HCT116 (cell line): ENCODE data around the gene NMNAT3. TPM values are rescaled to one million over a fixed set of nuclear protein-coding genes. Genes with fewer than 3 reads are reported as not detected.

Source experiments
- ATAC-seq: fragments of 200-7000 bp; cut with Tn5 transposase; 2 replicates; pipeline ENCODE4 v1.9.1; 2020; ENCODE audit warnings: mild to moderate bottlenecking, moderate library complexity
- BruUV-seq: library from RNA; stranded (reverse); fragments of 400-500 nt; replicated peaks from 2 replicates; lab custom pipeline; 2021; lab: Mats Ljungman, UMichigan
- CTCF ChIA-PET: fragments of 300-600 bp; sonication (Branson Sonifier 250); formaldehyde crosslinking; loops from one replicate; lab custom pipeline; 2021; ENCODE audit warnings: antibody characterized with exemption; lab: Charles Lee
- POLR2A ChIA-PET: fragments of 300-600, 350-600 bp; sonication (Branson Sonifier 250); formaldehyde crosslinking; loops from one replicate; lab custom pipeline; 2021; ENCODE audit warnings: antibody characterized with exemption; lab: Charles Lee
- RAD21 ChIA-PET, 2 experiments: fragments of 300-600 bp; sonication (Branson Sonifier 250); formaldehyde crosslinking; loops; one replicate each; lab custom pipeline; 2023; ENCODE audit warnings: low total read pairs in 2 of 2; ENCODE audit not compliant: uncharacterized antibody in 2 of 2, unreplicated experiment in 2 of 2, low non-redundant PET in 1 of 2; lab: Charles Lee
- DNase-seq: peaks from one replicate; pipeline ENCODE4 v3.0.0-alpha.2; 2010; ENCODE audit warnings: low read depth, low spot score
- H2AFZ ChIP-seq: fragments of 200-600 bp; shearing (Covaris generic), sonication (generic); 2 replicates; pipeline ENCODE4 v1.6.1; 2017; ENCODE audit warnings: low read depth, mixed run types, mixed read lengths, antibody characterized with exemption, low read length; ENCODE audit not compliant: poor library complexity, severe bottlenecking
- H3K27ac ChIP-seq: 2 replicates; pipeline ENCODE4 v1.5.1; 2012; ENCODE audit warnings: low read depth, low read length
- H3K27me3 ChIP-seq: fragments of 200-600 bp; sonication (generic); 2 replicates; pipeline ENCODE4 v1.6.1; 2016; ENCODE audit warnings: mixed run types, low read length, mixed read lengths; ENCODE audit not compliant: insufficient read depth
- H3K36me3 ChIP-seq, 2 experiments: fragments of 200-500 bp in 1 of 2; fragments of 200-600 bp in 1 of 2; sonication (Bioruptor generic) in 1 of 2; sonication (generic) in 1 of 2; 2 replicates each; pipeline versions ENCODE4 v1.5.1 to v1.6.1; 2014 to 2016; ENCODE audit warnings: low read length in 2 of 2, inconsistent platforms in 1 of 2, mixed read lengths in 1 of 2, mixed run types in 1 of 2; ENCODE audit not compliant: insufficient read depth in 2 of 2, control insufficient read depth in 1 of 2
- H3K4me1 ChIP-seq, 2 experiments: fragments of 200-600 bp in 1 of 2; sonication (generic) in 1 of 2; 2 replicates each; pipeline versions ENCODE4 v1.5.1 to v1.6.1; 2012 to 2017; ENCODE audit warnings: low read length in 2 of 2, inconsistent platforms in 1 of 2, mild to moderate bottlenecking in 1 of 2, mixed read lengths in 1 of 2, mixed run types in 1 of 2, moderate library complexity in 1 of 2; ENCODE audit not compliant: insufficient read depth in 2 of 2, control insufficient read depth in 1 of 2
- H3K4me2 ChIP-seq: fragments of 200-600 bp; sonication (generic); 2 replicates; pipeline ENCODE4 v1.6.1; 2017; ENCODE audit warnings: mixed run types, low read length, mixed read lengths
- H3K4me3 ChIP-seq, 2 experiments: fragments of 200-600 bp in 1 of 2; sonication (generic) in 1 of 2; replicated peaks in 1 of 2; 2 replicates each; pipeline ENCODE4 v1.5.1; 2011 to 2016; ENCODE audit warnings: low read length in 2 of 2, control low read depth in 1 of 2, low read depth in 1 of 2, mild to moderate bottlenecking in 1 of 2, mixed read lengths in 1 of 2, mixed run types in 1 of 2
- H3K79me2 ChIP-seq: fragments of 200-600 bp; sonication (generic); 2 replicates; pipeline ENCODE4 v1.6.1; 2017; ENCODE audit warnings: mild to moderate bottlenecking, mixed run types, low read length, moderate library complexity, mixed read lengths; ENCODE audit not compliant: insufficient read depth
- H3K9ac ChIP-seq: fragments of 200-600 bp; sonication (generic); 2 replicates; pipeline ENCODE4 v1.6.1; 2016; ENCODE audit warnings: low read length, mixed read lengths
- H3K9me2 ChIP-seq: fragments of 200-600 bp; sonication (generic), shearing (Covaris generic); 2 replicates; pipeline ENCODE4 v1.6.1; 2017; ENCODE audit warnings: mixed run types, mild to moderate bottlenecking, moderate library complexity; ENCODE audit not compliant: insufficient read depth
- H3K9me3 ChIP-seq, 2 experiments: fragments of 200-500 bp in 1 of 2; fragments of 200-600 bp in 1 of 2; sonication (Bioruptor generic) in 1 of 2; sonication (generic) in 1 of 2; 2 replicates each; pipeline ENCODE4 v1.6.1; 2014 to 2017; ENCODE audit warnings: low read length in 2 of 2, mixed read lengths in 2 of 2, inconsistent platforms in 1 of 2, low read depth in 1 of 2, mild to moderate bottlenecking in 1 of 2, mixed run types in 1 of 2, moderate library complexity in 1 of 2; ENCODE audit not compliant: control insufficient read depth in 1 of 2, insufficient read depth in 1 of 2
- H4K20me1 ChIP-seq: fragments of 200-600 bp; sonication (generic), shearing (Covaris generic); 2 replicates; pipeline ENCODE4 v1.6.1; 2017; ENCODE audit warnings: mixed run types, mild to moderate bottlenecking, moderate library complexity; ENCODE audit not compliant: insufficient read depth
- CBX3 ChIP-seq: IDR thresholded peaks from 2 replicates; pipeline ENCODE4 v1.6.1; 2012; ENCODE audit warnings: low read depth
- CEBPB ChIP-seq: IDR thresholded peaks from 2 replicates; pipeline ENCODE4 v1.6.1; 2012; ENCODE audit warnings: low read depth
- EGR1 ChIP-seq: IDR thresholded peaks from 2 replicates; pipeline ENCODE4 v1.6.1; 2012; ENCODE audit warnings: low read depth
- EZH2phosphoT487 ChIP-seq: fragments of 200-600 bp; IDR thresholded peaks from 2 replicates; pipeline ENCODE4 v1.6.1; 2018; ENCODE audit warnings: antibody characterized with exemption, borderline replicate concordance
- FOSL1 ChIP-seq: IDR thresholded peaks from 2 replicates; pipeline ENCODE4 v1.6.1; 2012; ENCODE audit warnings: low read depth
- JUND ChIP-seq: IDR thresholded peaks from 2 replicates; pipeline ENCODE4 v1.6.1; 2012
- POLR2A ChIP-seq: IDR thresholded peaks from 2 replicates; pipeline ENCODE4 v1.7.0; 2011; ENCODE audit warnings: borderline replicate concordance; ENCODE audit not compliant: insufficient read depth, insufficient read length; ENCODE audit errors: extremely low read depth
- POLR2AphosphoS5 ChIP-seq: IDR thresholded peaks from 2 replicates; pipeline ENCODE4 v1.6.1; 2011; ENCODE audit warnings: mild to moderate bottlenecking, low read depth, low read length, moderate library complexity
- RAD21 ChIP-seq: IDR thresholded peaks from 2 replicates; pipeline ENCODE4 v1.6.1; 2012; ENCODE audit warnings: low read depth, mild to moderate bottlenecking
- SP1 ChIP-seq: IDR thresholded peaks from 2 replicates; pipeline ENCODE4 v1.6.1; 2012; ENCODE audit warnings: low read depth
- TCF7L2 ChIP-seq: IDR thresholded peaks from 2 replicates; pipeline ENCODE4 v1.7.0; 2011; ENCODE audit warnings: borderline replicate concordance, inconsistent platforms; ENCODE audit not compliant: insufficient read depth, insufficient read length; ENCODE audit errors: extremely low read depth
- ZFX ChIP-seq: fragments of 450-650 bp; IDR thresholded peaks from 2 replicates; pipeline ENCODE4 v1.6.1; 2017
- ZNF274 ChIP-seq: fragments of 200-500 bp; sonication (Bioruptor generic); IDR thresholded peaks from 2 replicates; pipeline ENCODE4 v1.6.1; 2014; ENCODE audit warnings: mild to moderate bottlenecking, low read depth, low read length, inconsistent platforms
- intact Hi-C: fragments of 100-400 bp; cut with micrococcal nuclease; formaldehyde crosslinking; loops from 2 replicates; pipeline ENCODE4 v1.10.0; 2022
- total RNA-seq: library from RNA; stranded (reverse); gene quantifications from one replicate; pipeline ENCODE4 v1.2.1, GENCODE V29; 2021; ENCODE audit not compliant: unreplicated experiment
- TF ChIP-seq, protein P1 (sequence below), 3 experiments: fragments of 200-600 bp in 1 of 3; sonication (generic) in 1 of 3; IDR thresholded peaks in 2 of 3; conservative IDR thresholded peaks in 1 of 3; 2 replicates each; pipeline ENCODE4 v1.5.1; 2012 to 2017; ENCODE audit warnings: low read depth in 2 of 3, low read length in 2 of 3, antibody characterized with exemption in 1 of 3, borderline replicate concordance in 1 of 3, control low read depth in 1 of 3, mild to moderate bottlenecking in 1 of 3, mixed read lengths in 1 of 3, mixed run types in 1 of 3, moderate library complexity in 1 of 3; ENCODE audit not compliant: insufficient read depth in 1 of 3
- TF ChIP-seq, protein P2 (sequence below): IDR thresholded peaks from 2 replicates; pipeline ENCODE4 v1.6.1; 2012; ENCODE audit warnings: low read depth
- TF ChIP-seq, protein P3 (sequence below): IDR thresholded peaks from 2 replicates; pipeline ENCODE4 v1.6.1; 2012
- TF ChIP-seq, protein P4 (sequence below): IDR thresholded peaks from 2 replicates; pipeline ENCODE4 v1.6.1; 2011; ENCODE audit warnings: mild to moderate bottlenecking, low read length, moderate library complexity; ENCODE audit not compliant: insufficient replicate concordance; ENCODE audit errors: extremely low read depth
- TF ChIP-seq, protein P5 (sequence below): IDR thresholded peaks from 2 replicates; pipeline ENCODE4 v1.6.1; 2012

The NMNAT3 gene
- total RNA-seq, 1 experiment from 2014 or later, result 5.7 TPM

DNA sequence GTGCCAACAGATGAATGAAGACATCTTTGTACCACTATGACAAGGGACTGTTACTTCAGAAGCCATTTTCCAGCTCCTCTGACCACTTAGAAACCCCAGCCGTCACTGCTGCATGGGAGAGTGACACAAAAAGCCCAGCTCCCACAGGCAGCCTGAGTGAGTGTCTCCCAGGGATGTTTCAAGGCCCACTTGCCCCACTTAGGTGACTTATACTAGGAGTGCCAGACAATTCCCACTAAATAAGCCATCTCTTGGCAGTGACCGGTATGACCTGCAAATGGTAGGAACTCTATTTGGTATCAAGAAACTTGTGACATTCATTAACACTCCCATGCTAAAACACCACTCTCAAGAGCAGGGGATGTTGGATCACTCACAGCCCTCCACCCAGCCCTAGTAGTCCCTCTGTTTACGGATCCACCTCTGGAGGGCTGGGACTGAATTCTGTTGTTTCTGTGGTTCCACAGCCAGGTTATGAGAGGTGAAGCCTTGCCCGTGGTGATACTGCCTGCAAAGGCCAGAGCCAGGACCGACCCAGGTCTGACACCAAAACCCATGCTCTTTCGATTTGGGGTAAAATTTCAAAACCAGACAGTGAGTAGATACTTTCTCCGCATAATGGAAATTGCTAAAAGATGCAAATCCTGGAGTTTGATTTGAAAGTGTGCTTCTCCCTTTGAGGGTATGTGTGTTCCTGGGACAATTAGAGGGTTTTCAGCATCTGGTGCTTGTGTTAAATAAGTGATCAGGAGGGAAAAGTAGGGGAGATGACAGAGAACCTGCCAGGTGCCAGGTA lies 152.7 kb downstream of the NMNAT3 start:
- Histone ChIP-seq H3K27me3 (no peaks in the 10 kb centered on the region), H2AFZ (no peak overlapping the region), H3K27ac (no peak overlapping the region), H3K9me2 (no peaks in the 10 kb centered on the region), H3K9me3 (no peaks in the 10 kb centered on the region), H4K20me1 (no peaks in the 10 kb centered on the region), H3K79me2 (no peaks in the 10 kb centered on the region; the same call in 1 of the 2 replicates), H3K9ac (no peak overlapping the region), H3K36me3 (no peaks in the 10 kb centered on the region), H3K4me2 (no peak overlapping the region), H3K4me3 (no peak overlapping the region), H3K4me1 (peaks cover 0 to 13% of the 10 kb centered on the region in 2 experiments; a peak in 3 of 4 replicates)
- ChIA-PET POLR2A (no interaction called here), RAD21 (no interaction called here), CTCF (no interaction called here)
- no peak for TF ChIP-seq CBX3
- no peak for TF ChIP-seq TCF7L2
- no peak for TF ChIP-seq POLR2A
- TF ChIP-seq, protein P1, sequence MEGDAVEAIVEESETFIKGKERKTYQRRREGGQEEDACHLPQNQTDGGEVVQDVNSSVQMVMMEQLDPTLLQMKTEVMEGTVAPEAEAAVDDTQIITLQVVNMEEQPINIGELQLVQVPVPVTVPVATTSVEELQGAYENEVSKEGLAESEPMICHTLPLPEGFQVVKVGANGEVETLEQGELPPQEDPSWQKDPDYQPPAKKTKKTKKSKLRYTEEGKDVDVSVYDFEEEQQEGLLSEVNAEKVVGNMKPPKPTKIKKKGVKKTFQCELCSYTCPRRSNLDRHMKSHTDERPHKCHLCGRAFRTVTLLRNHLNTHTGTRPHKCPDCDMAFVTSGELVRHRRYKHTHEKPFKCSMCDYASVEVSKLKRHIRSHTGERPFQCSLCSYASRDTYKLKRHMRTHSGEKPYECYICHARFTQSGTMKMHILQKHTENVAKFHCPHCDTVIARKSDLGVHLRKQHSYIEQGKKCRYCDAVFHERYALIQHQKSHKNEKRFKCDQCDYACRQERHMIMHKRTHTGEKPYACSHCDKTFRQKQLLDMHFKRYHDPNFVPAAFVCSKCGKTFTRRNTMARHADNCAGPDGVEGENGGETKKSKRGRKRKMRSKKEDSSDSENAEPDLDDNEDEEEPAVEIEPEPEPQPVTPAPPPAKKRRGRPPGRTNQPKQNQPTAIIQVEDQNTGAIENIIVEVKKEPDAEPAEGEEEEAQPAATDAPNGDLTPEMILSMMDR (IDR thresholded peaks at IDR 0.05 in 2 of 3, conservative IDR thresholded peaks at IDR 0.05 in 1 of 3; ENCODE audit: borderline replicate concordance in 1 of 3, insufficient read depth in 1 of 3, low read depth in 2 of 3, low read length in 2 of 3), result no peak
- no peak for TF ChIP-seq JUND
- TF ChIP-seq, protein P2, sequence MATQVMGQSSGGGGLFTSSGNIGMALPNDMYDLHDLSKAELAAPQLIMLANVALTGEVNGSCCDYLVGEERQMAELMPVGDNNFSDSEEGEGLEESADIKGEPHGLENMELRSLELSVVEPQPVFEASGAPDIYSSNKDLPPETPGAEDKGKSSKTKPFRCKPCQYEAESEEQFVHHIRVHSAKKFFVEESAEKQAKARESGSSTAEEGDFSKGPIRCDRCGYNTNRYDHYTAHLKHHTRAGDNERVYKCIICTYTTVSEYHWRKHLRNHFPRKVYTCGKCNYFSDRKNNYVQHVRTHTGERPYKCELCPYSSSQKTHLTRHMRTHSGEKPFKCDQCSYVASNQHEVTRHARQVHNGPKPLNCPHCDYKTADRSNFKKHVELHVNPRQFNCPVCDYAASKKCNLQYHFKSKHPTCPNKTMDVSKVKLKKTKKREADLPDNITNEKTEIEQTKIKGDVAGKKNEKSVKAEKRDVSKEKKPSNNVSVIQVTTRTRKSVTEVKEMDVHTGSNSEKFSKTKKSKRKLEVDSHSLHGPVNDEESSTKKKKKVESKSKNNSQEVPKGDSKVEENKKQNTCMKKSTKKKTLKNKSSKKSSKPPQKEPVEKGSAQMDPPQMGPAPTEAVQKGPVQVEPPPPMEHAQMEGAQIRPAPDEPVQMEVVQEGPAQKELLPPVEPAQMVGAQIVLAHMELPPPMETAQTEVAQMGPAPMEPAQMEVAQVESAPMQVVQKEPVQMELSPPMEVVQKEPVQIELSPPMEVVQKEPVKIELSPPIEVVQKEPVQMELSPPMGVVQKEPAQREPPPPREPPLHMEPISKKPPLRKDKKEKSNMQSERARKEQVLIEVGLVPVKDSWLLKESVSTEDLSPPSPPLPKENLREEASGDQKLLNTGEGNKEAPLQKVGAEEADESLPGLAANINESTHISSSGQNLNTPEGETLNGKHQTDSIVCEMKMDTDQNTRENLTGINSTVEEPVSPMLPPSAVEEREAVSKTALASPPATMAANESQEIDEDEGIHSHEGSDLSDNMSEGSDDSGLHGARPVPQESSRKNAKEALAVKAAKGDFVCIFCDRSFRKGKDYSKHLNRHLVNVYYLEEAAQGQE, result no peak
- TF ChIP-seq, protein P3, sequence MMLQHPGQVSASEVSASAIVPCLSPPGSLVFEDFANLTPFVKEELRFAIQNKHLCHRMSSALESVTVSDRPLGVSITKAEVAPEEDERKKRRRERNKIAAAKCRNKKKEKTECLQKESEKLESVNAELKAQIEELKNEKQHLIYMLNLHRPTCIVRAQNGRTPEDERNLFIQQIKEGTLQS, result no peak
- TF ChIP-seq ZNF274, result no peak
- no peak for TF ChIP-seq ZFX
- no peak for TF ChIP-seq EGR1
- TF ChIP-seq FOSL1, result no peak
- TF ChIP-seq EZH2phosphoT487, result no peak
- TF ChIP-seq RAD21, result no peak
- no peak for TF ChIP-seq CEBPB
- TF ChIP-seq, protein P4, sequence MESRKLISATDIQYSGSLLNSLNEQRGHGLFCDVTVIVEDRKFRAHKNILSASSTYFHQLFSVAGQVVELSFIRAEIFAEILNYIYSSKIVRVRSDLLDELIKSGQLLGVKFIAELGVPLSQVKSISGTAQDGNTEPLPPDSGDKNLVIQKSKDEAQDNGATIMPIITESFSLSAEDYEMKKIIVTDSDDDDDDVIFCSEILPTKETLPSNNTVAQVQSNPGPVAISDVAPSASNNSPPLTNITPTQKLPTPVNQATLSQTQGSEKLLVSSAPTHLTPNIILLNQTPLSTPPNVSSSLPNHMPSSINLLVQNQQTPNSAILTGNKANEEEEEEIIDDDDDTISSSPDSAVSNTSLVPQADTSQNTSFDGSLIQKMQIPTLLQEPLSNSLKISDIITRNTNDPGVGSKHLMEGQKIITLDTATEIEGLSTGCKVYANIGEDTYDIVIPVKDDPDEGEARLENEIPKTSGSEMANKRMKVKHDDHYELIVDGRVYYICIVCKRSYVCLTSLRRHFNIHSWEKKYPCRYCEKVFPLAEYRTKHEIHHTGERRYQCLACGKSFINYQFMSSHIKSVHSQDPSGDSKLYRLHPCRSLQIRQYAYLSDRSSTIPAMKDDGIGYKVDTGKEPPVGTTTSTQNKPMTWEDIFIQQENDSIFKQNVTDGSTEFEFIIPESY, result no peak
- TF ChIP-seq, protein P5, sequence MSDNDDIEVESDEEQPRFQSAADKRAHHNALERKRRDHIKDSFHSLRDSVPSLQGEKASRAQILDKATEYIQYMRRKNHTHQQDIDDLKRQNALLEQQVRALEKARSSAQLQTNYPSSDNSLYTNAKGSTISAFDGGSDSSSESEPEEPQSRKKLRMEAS, result no peak
- no peak for TF ChIP-seq SP1
- TF ChIP-seq POLR2AphosphoS5, result no peak
- no peak for ATAC-seq
- no peak for DNase-seq
- BruUV-seq, result no TSS peak
- intact Hi-C loops, result no loop called here
